Fibroblast of the aortic adventitia (primary cell): ENCODE data around the gene DPH7. TPM values are rescaled to one million over a fixed set of nuclear protein-coding genes. Genes with fewer than 3 reads are reported as not detected.

Experiments
- DNase-seq: peaks from one replicate; pipeline ENCODE4 v3.0.0-alpha.2; 2010; ENCODE audit warnings: low read depth
- H3K4me3 ChIP-seq: 2 replicates; pipeline ENCODE4 v1.5.1; 2011; ENCODE audit warnings: low read depth, mild to moderate bottlenecking, control low read depth, low read length, moderate library complexity
- total RNA-seq: library from RNA; depleted of rRNA; stranded (reverse); fragments of >200 nt; gene quantifications from 2 replicates; pipeline ENCODE4 v1.2.3, GENCODE V29; 2012; ENCODE audit warnings: low replicate concordance
- TF ChIP-seq, protein P1 (sequence below): IDR thresholded peaks from 2 replicates; pipeline ENCODE4 v1.5.1; 2011; ENCODE audit warnings: mild to moderate bottlenecking, low read length, control low read depth, inconsistent platforms; ENCODE audit not compliant: insufficient read depth

DPH7 gene
- total RNA-seq, 1 donor = 16.1 TPM

DNA sequence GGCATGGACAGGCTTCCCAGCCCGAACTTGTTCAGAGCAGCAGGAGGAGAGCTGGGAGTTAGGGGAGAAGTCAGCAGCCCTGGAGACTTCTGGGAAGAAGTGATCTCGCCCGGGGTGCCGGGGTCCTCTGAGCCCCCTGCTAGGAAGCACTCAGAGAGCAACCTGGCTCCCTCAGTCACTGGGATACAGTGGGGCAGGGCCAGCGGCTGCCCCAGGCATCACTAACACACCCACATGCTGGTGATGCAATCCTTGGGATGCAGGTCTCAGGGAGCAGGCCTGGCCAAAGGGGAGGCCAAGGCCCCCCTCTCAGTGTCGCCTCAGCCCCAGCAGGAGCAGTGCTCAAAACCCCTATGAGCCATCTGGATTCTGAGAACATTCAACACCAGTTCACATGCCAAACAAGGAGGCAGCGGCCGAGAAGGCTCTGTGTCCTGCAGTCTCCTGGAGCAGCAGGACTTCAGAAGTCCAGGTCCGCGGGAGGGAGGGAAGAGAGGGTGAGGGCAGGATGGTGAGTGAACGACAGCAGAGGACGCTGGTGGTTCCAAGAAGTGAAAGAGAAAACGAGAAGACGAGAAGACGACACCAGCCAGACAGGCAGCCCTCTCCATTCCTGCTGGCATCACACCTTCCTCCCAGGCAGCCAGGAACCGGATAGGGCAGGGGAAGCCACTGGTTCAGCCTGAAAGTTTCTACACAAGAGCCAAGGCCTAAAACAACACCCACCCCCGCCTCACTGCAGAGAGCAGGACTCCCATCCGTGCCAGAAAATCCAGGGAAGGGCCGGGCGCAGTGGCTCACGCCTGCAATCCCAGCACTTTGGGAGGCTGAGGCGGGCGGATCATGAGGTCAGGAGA, 30.8 kb downstream of the DPH7 start:
- peak; percentile 31 for DNase-seq
- no peak overlapping the region for H3K4me3 ChIP-seq
- TF ChIP-seq, protein P1, sequence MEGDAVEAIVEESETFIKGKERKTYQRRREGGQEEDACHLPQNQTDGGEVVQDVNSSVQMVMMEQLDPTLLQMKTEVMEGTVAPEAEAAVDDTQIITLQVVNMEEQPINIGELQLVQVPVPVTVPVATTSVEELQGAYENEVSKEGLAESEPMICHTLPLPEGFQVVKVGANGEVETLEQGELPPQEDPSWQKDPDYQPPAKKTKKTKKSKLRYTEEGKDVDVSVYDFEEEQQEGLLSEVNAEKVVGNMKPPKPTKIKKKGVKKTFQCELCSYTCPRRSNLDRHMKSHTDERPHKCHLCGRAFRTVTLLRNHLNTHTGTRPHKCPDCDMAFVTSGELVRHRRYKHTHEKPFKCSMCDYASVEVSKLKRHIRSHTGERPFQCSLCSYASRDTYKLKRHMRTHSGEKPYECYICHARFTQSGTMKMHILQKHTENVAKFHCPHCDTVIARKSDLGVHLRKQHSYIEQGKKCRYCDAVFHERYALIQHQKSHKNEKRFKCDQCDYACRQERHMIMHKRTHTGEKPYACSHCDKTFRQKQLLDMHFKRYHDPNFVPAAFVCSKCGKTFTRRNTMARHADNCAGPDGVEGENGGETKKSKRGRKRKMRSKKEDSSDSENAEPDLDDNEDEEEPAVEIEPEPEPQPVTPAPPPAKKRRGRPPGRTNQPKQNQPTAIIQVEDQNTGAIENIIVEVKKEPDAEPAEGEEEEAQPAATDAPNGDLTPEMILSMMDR = no peak

DNA sequence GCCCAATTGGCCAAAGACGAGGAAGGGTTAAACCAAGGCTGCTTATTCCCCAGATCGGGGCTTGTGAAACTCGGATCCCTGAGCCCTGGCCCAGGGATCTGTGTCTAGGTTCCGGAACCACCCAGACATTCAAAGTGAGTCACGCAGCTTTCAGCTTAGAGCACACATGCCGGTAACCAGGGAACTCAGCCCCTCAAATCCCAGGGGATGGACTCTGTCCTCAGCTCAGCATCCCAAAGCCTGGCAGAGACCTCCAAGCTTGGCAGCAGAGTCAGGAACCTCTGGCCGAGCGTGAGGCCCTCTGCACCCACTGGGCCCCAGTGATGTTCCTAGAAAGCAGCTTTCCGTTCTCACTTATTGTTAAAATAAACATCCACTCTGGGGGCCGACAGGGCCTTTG, 33.6 kb downstream of the DPH7 start:
- TF ChIP-seq, protein P1 = no peak
- H3K4me3 ChIP-seq = no peak overlapping the region
- DNase-seq = peak; percentile 48

DNA sequence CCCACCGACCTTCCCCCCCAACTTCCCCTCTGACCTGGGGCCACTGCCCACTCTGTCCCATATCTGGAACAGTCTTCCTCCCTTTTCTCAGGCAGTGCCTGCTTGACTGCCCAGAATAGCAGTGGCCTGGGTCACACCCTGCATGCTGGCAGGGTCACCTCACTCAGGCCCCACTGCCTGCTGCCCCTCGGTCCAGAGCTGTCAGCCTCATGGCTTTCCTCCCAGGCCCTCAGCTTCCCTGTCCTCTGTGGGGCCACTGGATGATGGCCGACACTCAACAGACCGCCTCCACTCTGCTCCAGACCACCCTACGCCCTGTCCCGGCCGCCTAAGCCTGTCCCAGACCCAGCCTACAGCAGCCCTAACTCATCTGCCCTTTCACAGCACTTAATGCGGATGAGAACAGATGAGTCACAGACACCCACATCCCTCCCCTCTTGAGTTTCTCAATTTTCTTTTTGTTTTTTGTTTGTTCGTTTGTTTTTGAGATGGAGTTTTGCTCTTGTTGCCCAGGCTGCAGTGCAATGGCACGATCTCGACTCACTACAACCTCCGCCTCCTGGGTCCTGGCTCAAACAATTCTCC, 34.5 kb downstream of the DPH7 start:
- DNase-seq = no peak
- TF ChIP-seq, protein P1 = no peak
- H3K4me3 ChIP-seq = no peak overlapping the region

DNA sequence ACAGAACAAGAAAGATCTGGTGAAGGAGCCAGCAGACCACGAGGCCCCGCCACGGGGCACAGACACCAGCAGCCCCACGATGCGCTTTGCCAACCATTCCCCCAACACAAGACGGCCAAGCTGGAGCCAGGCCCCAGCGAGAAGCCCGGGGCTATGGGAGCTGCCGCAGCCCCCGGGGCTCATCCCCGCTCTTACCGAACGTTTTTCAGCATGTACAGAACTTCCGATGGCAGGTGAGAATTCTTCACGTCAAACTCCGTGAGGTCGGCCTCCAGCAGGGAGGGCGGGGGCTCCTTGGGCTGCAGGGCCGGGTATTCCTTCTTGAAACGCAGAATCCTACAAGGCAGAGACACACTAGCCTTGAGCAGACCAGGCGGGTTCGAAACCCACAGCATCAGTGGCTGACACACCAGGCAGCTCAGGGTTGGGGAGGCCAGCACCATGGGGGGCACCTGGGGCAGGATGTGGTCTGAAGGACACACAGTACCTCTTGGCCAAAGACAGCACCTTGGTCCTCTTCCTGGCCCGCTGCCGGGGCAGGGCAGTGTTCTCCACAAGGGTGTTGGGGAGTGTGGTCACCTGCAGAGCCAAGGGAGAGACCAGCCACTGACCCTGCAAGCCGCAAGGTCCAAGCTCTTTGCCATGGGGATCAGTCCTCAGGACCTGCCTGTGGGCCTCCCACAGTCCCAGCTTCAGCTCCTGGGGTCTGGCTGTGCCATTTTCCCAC, 35.3 kb downstream of the DPH7 start:
- TF ChIP-seq, protein P1 = no peak
- DNase-seq = no peak

DNA sequence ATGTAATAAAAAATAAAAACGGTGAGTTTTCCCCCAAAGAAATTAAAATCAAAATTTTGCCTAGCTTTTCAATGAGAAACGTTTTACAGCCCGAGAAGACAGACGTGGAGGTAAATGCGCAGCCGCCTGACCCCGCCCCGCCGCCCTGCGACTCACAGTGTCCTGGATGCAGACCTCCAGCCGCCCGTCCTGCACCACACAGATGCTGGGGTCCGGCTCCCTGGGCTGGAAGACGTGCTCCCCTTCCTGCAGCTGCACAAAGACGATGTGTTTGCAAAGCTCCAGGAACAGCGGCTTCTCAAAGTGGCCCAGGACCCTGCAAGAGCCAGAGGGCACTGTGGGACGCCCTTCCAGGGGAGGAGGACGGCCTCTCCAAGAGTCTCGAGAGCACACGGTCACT, 36.2 kb downstream of the DPH7 start:
- no peak for DNase-seq
- H3K4me3 ChIP-seq = no peak overlapping the region
- TF ChIP-seq, protein P1 = no peak

More for the DNA sequence above, 35.3 kb downstream of the DPH7 start:
- no peak overlapping the region for H3K4me3 ChIP-seq

DNA sequence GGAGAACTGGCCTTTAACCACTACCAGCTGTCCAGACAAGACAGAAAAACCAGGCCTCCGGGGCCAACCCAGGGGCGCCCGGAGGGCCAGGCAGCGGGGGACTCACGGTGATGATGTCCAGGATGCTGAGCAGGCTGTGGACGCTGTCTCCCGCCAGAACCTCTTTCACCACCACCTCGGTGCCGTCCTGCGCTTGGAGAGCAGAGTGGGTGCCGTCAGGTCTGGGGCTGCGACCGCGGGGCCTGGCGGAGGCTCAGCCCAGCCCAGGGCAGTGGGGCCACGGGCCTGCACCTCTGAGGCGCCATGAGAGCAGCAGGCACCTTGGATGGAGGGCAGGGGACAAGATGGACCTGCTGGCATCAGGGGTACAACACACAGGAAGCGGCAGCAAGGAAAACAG, 38.2 kb downstream of the DPH7 start:
- DNase-seq = no peak
- TF ChIP-seq, protein P1 = no peak
- H3K4me3 ChIP-seq = no peak overlapping the region
